ENCODE results near the gene ANKRD27. TPM values are rescaled to one million over a fixed set of nuclear protein-coding genes. Genes with fewer than 3 reads are reported as not detected.

The ANKRD27 gene
- polyA plus RNA-seq, 1 of the 3 experiments (the other 2 are of a cell fraction) = 16.5 TPM

- 96% methylated on average over 6 of the region's 6 CpGs for WGBS (ENCODE audit: low lambda C conversion rate)
- no peak overlapping the region for H3K27ac ChIP-seq (ENCODE audit: low read depth in 2 of 2, low read length in 1 of 2)
- H3K9me3 ChIP-seq = no peaks in the 10 kb centered on the region
- no peaks in the 10 kb centered on the region for H3K9me2 ChIP-seq
- H3F3A ChIP-seq (replicated peaks; ENCODE audit: insufficient read depth) = no peaks in the 10 kb centered on the region
- no peak for DNase-seq
- TF ChIP-seq SIN3A (IDR thresholded peaks at IDR 0.05; ENCODE audit: borderline replicate concordance, low read depth, low read length) (no peak), TAF1 (IDR thresholded peaks at IDR 0.05; ENCODE audit: borderline replicate concordance, low read depth, low read length) (no peak), RAD21 (IDR thresholded peaks at IDR 0.05; ENCODE audit: low read length) (no peak), MAX (IDR thresholded peaks at IDR 0.05; ENCODE audit: low read depth) (no peak), CTCF (IDR thresholded peaks at IDR 0.05) (no peak), RXRA (IDR thresholded peaks at IDR 0.05; ENCODE audit: borderline replicate concordance, low read depth) (no peak), JUND (IDR thresholded peaks at IDR 0.05) (no peak), SMC3 (IDR thresholded peaks at IDR 0.05; ENCODE audit: low read depth, low read length) (no peak), MXI1 (IDR thresholded peaks at IDR 0.05; ENCODE audit: low read depth, low read length) (no peak), ZBTB33 (IDR thresholded peaks at IDR 0.05; ENCODE audit: borderline replicate concordance, low read depth) (no peak), FOXJ3 (CRISPR knock-in tag; IDR thresholded peaks at IDR 0.05) (no peak), YY1 (IDR thresholded peaks at IDR 0.05; ENCODE audit: low read depth) (no peak)
- peaks cover 0 to 11% of the 10 kb centered on the region in 2 experiments; a peak in 1 of 4 replicates for H3K4me1 ChIP-seq (ENCODE audit: control insufficient read depth in 1 of 2, insufficient read depth in 2 of 2, low read depth in 1 of 2, low read length in 1 of 2)
- no peaks in the 10 kb centered on the region for H3K79me2 ChIP-seq (ENCODE audit: insufficient read depth)
- no peak overlapping the region for H3K4me2 ChIP-seq
- H4K20me1 ChIP-seq (ENCODE audit: insufficient read depth) = no peaks in the 10 kb centered on the region
- H3K4me3 ChIP-seq (ENCODE audit: low read depth in 2 of 2, low read length in 1 of 2) = no peak overlapping the region
- H3K9ac ChIP-seq = no peak overlapping the region
- POLR2A ChIA-PET = no interaction called here
- CTCF ChIA-PET = interaction anchor here (1.7 kb wide), 1 partner anchor 24 kb away, joined by 8 read pairs; no protein-coding TSS in a partner anchor
- no peak overlapping the region for H2AFZ ChIP-seq (ENCODE audit: low read depth)
- no peaks in the 10 kb centered on the region for H3K27me3 ChIP-seq (ENCODE audit: insufficient read depth)
- H3K36me3 ChIP-seq (replicated peaks in 1 of 2; ENCODE audit: control insufficient read depth in 1 of 2, insufficient read depth in 2 of 2, low read length in 1 of 2) = peaks cover 22 to 25% of the 10 kb centered on the region in 2 experiments
Observed at GRCh38 chr19:32624410-32624809, 50.6 kb downstream of the ANKRD27 start.

GRCh38 chr19:32622002-32622401 is 53.0 kb downstream of the ANKRD27 start:
- POLR2A ChIA-PET = no interaction called here
- no peak overlapping the region for H3K27ac ChIP-seq (ENCODE audit: low read depth in 2 of 2, low read length in 1 of 2)
- no peaks in the 10 kb centered on the region for H3F3A ChIP-seq (replicated peaks; ENCODE audit: insufficient read depth)
- H3K4me2 ChIP-seq = no peak overlapping the region
- no peak overlapping the region for H2AFZ ChIP-seq (ENCODE audit: low read depth)
- no peak overlapping the region for H3K4me3 ChIP-seq (ENCODE audit: low read depth in 2 of 2, low read length in 1 of 2)
- no peaks in the 10 kb centered on the region for H3K79me2 ChIP-seq (ENCODE audit: insufficient read depth)
- no peak for DNase-seq
- H4K20me1 ChIP-seq (ENCODE audit: insufficient read depth) = no peaks in the 10 kb centered on the region
- H3K9me3 ChIP-seq = no peaks in the 10 kb centered on the region
- H3K36me3 ChIP-seq (replicated peaks in 1 of 2; ENCODE audit: control insufficient read depth in 1 of 2, insufficient read depth in 2 of 2, low read length in 1 of 2) = peaks cover 20 to 24% of the 10 kb centered on the region in 2 experiments
- 92% methylated on average over 12 of the region's 12 CpGs for WGBS (ENCODE audit: low lambda C conversion rate)
- no peaks in the 10 kb centered on the region for H3K9me2 ChIP-seq
- TF ChIP-seq SMC3 (IDR thresholded peaks at IDR 0.05; ENCODE audit: low read depth, low read length) (no peak), RXRA (IDR thresholded peaks at IDR 0.05; ENCODE audit: borderline replicate concordance, low read depth) (no peak), CHD2 (IDR thresholded peaks at IDR 0.05; ENCODE audit: low read length, partially characterized antibody) (no peak), IRF3 (IDR thresholded peaks at IDR 0.05; ENCODE audit: low read depth, low read length) (no peak), NFIC (IDR thresholded peaks at IDR 0.05; ENCODE audit: borderline replicate concordance) (no peak), POLR2AphosphoS5 (IDR thresholded peaks at IDR 0.05; ENCODE audit: low read depth, low read length) (no peak), YY1 (IDR thresholded peaks at IDR 0.05; ENCODE audit: low read depth) (no peak), TAF1 (IDR thresholded peaks at IDR 0.05; ENCODE audit: borderline replicate concordance, low read depth, low read length) (no peak), MAX (IDR thresholded peaks at IDR 0.05; ENCODE audit: low read depth) (no peak), NRF1 (IDR thresholded peaks at IDR 0.05; ENCODE audit: low read depth, low read length) (no peak), GABPA (IDR thresholded peaks at IDR 0.05; ENCODE audit: low read depth) (no peak), MEF2A (IDR thresholded peaks at IDR 0.05; ENCODE audit: borderline replicate concordance, low read depth) (no peak), SIN3A (IDR thresholded peaks at IDR 0.05; ENCODE audit: borderline replicate concordance, low read depth, low read length) (no peak), TCF12 (IDR thresholded peaks at IDR 0.05) (no peak), FOSL2 (IDR thresholded peaks at IDR 0.05; ENCODE audit: borderline replicate concordance, low read depth) (no peak), EP300 (IDR thresholded peaks at IDR 0.05; ENCODE audit: borderline replicate concordance in 1 of 2, low read depth in 1 of 2, low read length in 1 of 2) (no peak)
- H3K27me3 ChIP-seq (ENCODE audit: insufficient read depth) = no peaks in the 10 kb centered on the region
- no peak overlapping the region for H3K9ac ChIP-seq
- no peaks in the 10 kb centered on the region for H3K4me1 ChIP-seq (ENCODE audit: control insufficient read depth in 1 of 2, insufficient read depth in 2 of 2, low read depth in 1 of 2, low read length in 1 of 2)
- CTCF ChIA-PET = interaction anchor here (1.4 to 1.7 kb wide), 2 partner anchors 11 to 22 kb away, joined by 3 to 6 read pairs; no protein-coding TSS in a partner anchor

All from SK-N-SH (cell line).